Gastroesophageal sphincter (tissue), 4 donors: ENCODE data around the gene NEK4. TPM values are rescaled to one million over a fixed set of nuclear protein-coding genes. Genes with fewer than 3 reads are reported as not detected.

Experiments
- ATAC-seq: fragments of 150-250 bp; one replicate; pipeline ENCODE4 v1.9.1; 2016; ENCODE audit warnings: mild to moderate bottlenecking, moderate library complexity
- H3K27ac ChIP-seq, 4 donors: fragments of 200-600 bp; sonication (generic) in 3 of 4; 1 replicate in 3 of 4; 2 replicates in 1 of 4; pipeline ENCODE4 v1.5.1; 2016 to 2019
- H3K27me3 ChIP-seq: fragments of 200-600 bp; sonication (generic); one replicate; pipeline ENCODE4 v1.5.1; 2019
- H3K36me3 ChIP-seq, 2 donors: fragments of 200-600 bp; sonication (generic); one replicate each; pipeline ENCODE4 v1.5.1; 2019; ENCODE audit warnings: control low read depth in 1 of 2
- H3K4me1 ChIP-seq, 3 donors: fragments of 200-600 bp; sonication (generic); 1 replicate in 2 of 3; 2 replicates in 1 of 3; pipeline ENCODE4 v1.5.1; 2016 to 2019; ENCODE audit warnings: control low read depth in 2 of 3
- H3K4me3 ChIP-seq, 2 donors: fragments of 200-600 bp; sonication (generic); one replicate each; pipeline ENCODE4 v1.5.1; 2019; ENCODE audit warnings: mild to moderate bottlenecking in 1 of 2, moderate library complexity in 1 of 2
- H3K9me3 ChIP-seq, 3 donors: fragments of 200-600 bp; sonication (generic); one replicate each; pipeline ENCODE4 v1.5.1; 2017 to 2019; ENCODE audit warnings: control low read depth in 2 of 3
- CTCF ChIP-seq, 4 experiments: fragments of 200-600 bp in 2 of 4; fragments of 450-650 bp in 2 of 4; sonication (generic) in 1 of 4; IDR thresholded peaks; one replicate each; pipeline ENCODE4 v1.5.1; 2017 to 2019; ENCODE audit warnings: antibody characterized with exemption in 4 of 4, mild to moderate bottlenecking in 2 of 4, moderate library complexity in 2 of 4
- EP300 ChIP-seq: sonication (generic); formaldehyde crosslinking; IDR thresholded peaks from one replicate; pipeline ENCODE4 v1.6.1; 2017; ENCODE audit warnings: antibody characterized with exemption, mild to moderate bottlenecking
- POLR2A ChIP-seq, 2 donors: fragments of 450-650 bp; IDR thresholded peaks; one replicate each; pipeline ENCODE4 v1.6.1; 2017; ENCODE audit warnings: antibody characterized with exemption in 2 of 2, mild to moderate bottlenecking in 2 of 2, moderate library complexity in 1 of 2
- POLR2AphosphoS5 ChIP-seq: sonication (generic); formaldehyde crosslinking; IDR thresholded peaks from one replicate; pipeline ENCODE4 v1.6.1; 2017; ENCODE audit warnings: antibody characterized with exemption
- WGBS, 2 donors: methylation state at CpG; one replicate each; pipeline ENCODE4 v1.1.5; 2018; ENCODE audit warnings: low coverage in 1 of 2; 5-methylcytosine and 5-hydroxymethylcytosine counted together
- total RNA-seq, 4 donors: library from RNA; depleted of rRNA; stranded (reverse); fragments of >200 nt; gene quantifications; one replicate each; pipeline ENCODE4 v1.1.0, GENCODE V29; 2016

NEK4 gene
- total RNA-seq, 4 donors from 2014 or later = 22.1 to 29.5 (median 22.7) TPM

DNA sequence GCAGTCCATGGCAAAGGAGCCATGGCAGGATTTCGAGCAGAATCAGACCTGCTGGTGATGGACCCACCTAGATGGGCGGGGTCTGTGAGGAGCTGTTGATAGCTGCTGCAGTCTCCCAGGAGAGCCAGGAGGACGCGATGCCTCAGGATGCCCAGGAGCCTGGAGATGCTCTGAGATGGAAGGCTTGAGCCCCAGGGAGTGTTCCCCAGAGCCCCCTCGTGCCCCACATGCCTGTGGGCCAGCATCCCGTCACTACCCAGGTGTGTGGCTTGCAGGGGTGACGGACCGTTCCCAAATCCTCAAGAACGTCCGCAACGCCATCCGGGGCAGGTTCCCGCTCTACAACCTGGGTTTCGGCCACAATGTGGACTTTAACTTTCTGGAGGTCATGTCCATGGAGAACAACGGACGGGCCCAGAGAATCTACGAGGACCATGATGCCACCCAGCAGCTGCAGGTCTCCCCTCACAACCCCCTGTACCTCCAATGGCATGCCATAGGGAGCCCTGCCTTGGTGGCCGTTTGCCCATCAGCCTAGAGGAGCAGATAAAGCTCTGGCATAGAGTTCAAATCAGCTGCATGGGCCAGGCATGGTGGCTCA, 13.4 kb upstream of the NEK4 start:
- TF ChIP-seq POLR2A (IDR thresholded peaks at IDR 0.05) (no peak), CTCF (IDR thresholded peaks at IDR 0.05) (no peak), POLR2AphosphoS5 (no peak), EP300 (no peak)
- H3K27me3 ChIP-seq = peaks cover 8% of the 10 kb centered on the region
- ATAC-seq = no peak
- no peaks in the 10 kb centered on the region for H3K36me3 ChIP-seq
- H3K4me1 ChIP-seq = no peaks in the 10 kb centered on the region
- no peaks in the 10 kb centered on the region for H3K9me3 ChIP-seq
- H3K27ac ChIP-seq = no peak overlapping the region
- no peak overlapping the region for H3K4me3 ChIP-seq
- WGBS, 2 donors = 44 to 85% methylated on average over 1 to 4 of the region's 18 CpGs

DNA sequence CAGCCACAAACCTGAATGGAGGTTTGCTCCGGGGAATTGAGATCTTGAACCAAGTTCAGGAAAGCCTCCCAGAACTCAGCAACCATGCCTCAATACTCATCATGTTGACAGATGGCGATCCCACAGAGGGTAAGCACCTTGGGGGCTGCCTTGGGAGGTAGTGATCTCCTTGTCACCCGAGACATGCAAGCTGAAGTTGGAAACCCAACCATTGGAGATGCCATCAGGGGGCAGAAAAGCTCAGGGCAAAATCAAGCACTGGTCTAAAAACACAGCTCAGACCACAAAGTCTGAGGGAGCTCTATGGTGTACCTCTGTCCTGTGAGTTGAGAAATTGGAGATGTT, 12.4 kb upstream of the NEK4 start:
- Histone ChIP-seq H3K4me1 (no peaks in the 10 kb centered on the region), H3K27me3 (peaks cover 8% of the 10 kb centered on the region), H3K36me3 (no peaks in the 10 kb centered on the region), H3K27ac (no peak overlapping the region), H3K4me3 (no peak overlapping the region), H3K9me3 (no peaks in the 10 kb centered on the region)
- ATAC-seq = no peak
- 0% methylated on average over 1 of the region's 3 CpGs; no CpG with 5 or more reads in 1 of the 2 donors for WGBS, 2 donors
- no peak for TF ChIP-seq EP300
- no peak for TF ChIP-seq POLR2A (IDR thresholded peaks at IDR 0.05)
- TF ChIP-seq CTCF (IDR thresholded peaks at IDR 0.05) = no peak
- no peak for TF ChIP-seq POLR2AphosphoS5

DNA sequence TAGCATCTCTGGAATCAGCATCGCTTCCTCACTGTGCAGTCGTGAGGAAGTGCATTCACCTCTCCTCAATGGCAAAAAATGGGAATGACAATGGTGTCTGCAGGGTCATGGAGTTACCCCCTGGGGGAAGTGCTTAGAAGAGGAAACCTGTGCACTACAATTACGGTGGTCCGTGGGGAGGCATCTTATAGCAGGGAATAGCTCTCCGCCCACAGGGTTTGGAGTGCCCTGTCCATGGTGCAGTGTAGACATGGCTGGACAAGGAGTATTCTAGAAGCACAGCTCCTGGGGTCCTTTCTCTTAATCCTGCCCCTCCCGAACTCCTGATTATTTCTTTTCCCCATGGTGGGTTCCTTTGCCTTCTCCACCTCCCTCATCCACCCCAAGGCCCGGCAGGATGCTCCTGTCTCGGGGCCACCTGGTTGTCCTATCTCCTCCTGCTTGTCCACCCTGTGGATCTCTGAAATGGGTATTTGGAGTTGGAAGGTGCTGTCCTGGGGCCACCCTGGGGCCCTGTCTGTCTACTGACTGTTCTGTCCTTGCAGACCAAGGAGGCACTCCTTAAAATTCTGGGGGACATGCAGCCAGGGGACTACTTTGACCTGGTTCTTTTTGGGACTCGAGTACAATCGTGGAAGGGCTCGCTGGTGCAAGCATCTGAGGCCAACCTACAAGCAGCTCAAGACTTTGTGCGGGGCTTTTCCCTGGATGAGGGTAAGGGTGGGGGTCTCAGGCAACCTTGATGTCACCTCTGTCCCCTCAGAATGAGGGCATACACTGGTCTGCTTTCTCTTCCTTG, 11.9 kb upstream of the NEK4 start:
- Histone ChIP-seq H3K27ac (no peak overlapping the region), H3K36me3 (no peaks in the 10 kb centered on the region), H3K4me3 (no peak overlapping the region), H3K27me3 (peaks cover 8% of the 10 kb centered on the region), H3K9me3 (no peaks in the 10 kb centered on the region), H3K4me1 (no peaks in the 10 kb centered on the region)
- no peak for TF ChIP-seq EP300
- no peak for TF ChIP-seq CTCF (IDR thresholded peaks at IDR 0.05)
- TF ChIP-seq POLR2AphosphoS5 = no peak
- TF ChIP-seq POLR2A (IDR thresholded peaks at IDR 0.05) = no peak
- 80 to 92% methylated on average over 4 to 7 of the region's 12 CpGs for WGBS, 2 donors
- no peak for ATAC-seq

- H3K27ac ChIP-seq = no peak overlapping the region
- no peaks in the 10 kb centered on the region for H3K9me3 ChIP-seq
- H3K27me3 ChIP-seq = peaks cover 8% of the 10 kb centered on the region
- no peak overlapping the region for H3K4me3 ChIP-seq
- TF ChIP-seq POLR2A (IDR thresholded peaks at IDR 0.05) = no peak
- TF ChIP-seq CTCF (IDR thresholded peaks at IDR 0.05) = no peak
- no peak for TF ChIP-seq EP300
- no peak for TF ChIP-seq POLR2AphosphoS5
- 83 to 96% methylated on average over 4 to 9 of the region's 13 CpGs for WGBS, 2 donors
- ATAC-seq = no peak
- no peaks in the 10 kb centered on the region for H3K36me3 ChIP-seq
- no peaks in the 10 kb centered on the region for H3K4me1 ChIP-seq
Measured at GRCh38 chr3:52781741-52782140, 11.0 kb upstream of the NEK4 start.
